Endometrial microvascular endothelial cells (primary cell): Measurements from ENCODE around the gene NFATC3. TPM values are rescaled to one million over a fixed set of nuclear protein-coding genes. Genes with fewer than 3 reads are reported as not detected.
"Not testable (repeated sequence)": the region's sequence is repeated elsewhere in the genome, so short reads cannot be mapped to it uniquely, and the experiment has no call there.

Source experiments
- in situ Hi-C: cut with HindIII; loops from 2 replicates; pipeline ENCODE4 v1.10.0; 2017; ENCODE audit warnings: low sequenced_read_pairs, low pct_unique_long_range_greater_than_20kb; ENCODE audit errors: inconsistent ontology term
- total RNA-seq: library from RNA; depleted of rRNA; stranded (reverse); fragments of >200 nt; gene quantifications from one replicate; pipeline ENCODE4 v1.2.3, GENCODE V29; 2015; ENCODE audit errors: inconsistent ontology term

The NFATC3 gene
- total RNA-seq, 1 donor from 2014 or later, result 28.4 TPM

DNA sequence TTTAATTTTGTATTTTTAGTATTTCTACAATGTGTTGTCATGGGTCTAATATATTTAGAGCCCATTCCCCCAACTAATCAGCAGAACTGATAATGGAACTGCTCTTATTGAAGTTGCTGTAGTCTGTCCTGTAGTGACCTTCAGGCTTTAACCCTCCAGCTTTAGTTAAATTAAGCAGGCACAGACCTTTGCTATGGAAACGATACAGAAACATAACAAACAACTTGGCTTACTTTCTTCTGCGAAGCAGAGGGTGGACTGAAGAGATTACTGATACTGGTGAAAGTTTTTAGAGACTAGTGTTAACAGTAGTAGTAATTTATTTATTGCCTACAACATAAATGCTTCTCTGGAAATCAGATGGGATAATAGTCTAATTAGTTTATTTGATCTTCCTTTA is 61.4 kb downstream of the NFATC3 start:
- in situ Hi-C loops, result no loop called here

DNA sequence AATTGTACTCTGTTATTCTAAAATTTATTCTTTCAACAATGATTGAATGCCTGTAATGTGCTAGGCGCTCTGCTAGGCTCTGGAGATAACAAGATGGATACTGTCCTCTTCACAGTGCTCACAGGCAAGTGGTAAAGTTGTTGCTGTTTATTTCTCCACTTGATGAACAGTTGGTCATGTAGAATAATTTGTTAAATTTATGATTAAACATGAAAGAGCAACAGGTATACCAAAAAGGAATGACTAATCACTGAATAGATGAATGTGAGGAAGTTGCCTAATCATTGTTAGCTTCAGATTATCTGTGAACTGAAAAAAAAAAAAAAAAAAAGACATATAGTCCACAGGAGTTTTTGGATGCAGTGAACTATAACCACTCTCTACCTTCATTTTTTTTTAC is 62.3 kb downstream of the NFATC3 start:
- in situ Hi-C loops, result no loop called here

DNA sequence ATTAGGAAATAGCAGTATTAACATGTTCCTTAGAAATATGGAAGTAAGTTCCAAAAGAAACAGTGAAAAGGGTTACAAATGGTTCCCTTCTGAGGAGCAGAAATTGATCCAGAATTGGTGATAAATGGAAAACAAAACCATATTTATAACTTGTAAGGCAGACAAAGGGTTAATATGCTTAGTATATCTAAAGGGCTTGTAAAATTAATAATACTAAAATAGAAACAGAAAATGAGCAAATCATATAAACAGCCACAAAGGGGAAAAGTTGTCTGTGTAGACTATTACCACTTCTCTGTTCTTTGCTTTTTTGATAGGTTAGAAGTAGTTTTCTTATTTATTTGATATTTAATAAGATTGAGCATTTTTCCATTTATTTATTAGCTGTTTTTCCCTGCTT is 64.4 kb downstream of the NFATC3 start:
- in situ Hi-C loops, result no loop called here

- in situ Hi-C loops, result no loop called here
Measured at GRCh38 chr16:68155425-68155824, 70.3 kb downstream of the NFATC3 start.

DNA sequence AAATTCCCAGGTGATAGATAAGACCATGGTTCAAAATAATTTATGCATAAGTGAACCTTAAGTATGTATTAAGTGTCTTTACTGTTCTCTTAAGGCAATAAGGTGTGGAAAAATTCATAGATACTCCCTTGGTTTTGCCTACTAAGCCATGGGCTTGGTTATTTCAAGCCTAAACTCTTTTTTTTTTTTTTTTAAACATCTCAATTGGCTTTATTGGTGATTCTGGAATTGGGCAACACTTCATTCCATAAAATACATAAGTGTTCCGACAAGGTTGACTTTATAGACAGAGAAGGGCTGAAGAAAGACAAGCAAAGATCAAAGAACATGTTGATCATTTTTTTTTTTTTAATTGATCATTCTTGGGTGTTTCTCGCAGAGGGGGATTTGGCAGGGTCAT is 77.2 kb downstream of the NFATC3 start:
- in situ Hi-C loops, result no loop called here

DNA sequence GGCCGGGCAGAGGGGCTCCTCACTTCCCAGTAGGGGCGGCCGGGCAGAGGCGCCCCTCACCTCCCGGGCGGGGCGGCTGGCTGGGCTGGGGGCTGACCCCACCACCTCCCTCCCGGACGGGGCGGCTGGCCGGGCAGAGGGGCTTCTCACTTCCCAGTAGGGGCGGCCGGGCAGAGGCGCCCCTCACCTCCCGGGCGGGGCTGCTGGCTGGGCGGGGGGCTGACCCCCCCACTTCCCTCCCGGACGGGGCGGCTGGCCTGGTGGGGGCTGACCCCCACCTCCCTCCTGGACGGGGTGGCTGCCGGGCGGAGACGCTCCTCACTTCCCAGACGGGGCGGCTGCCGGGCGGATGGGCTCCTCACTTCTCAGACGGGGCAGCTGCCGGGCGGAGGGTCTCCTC is 78.1 kb downstream of the NFATC3 start:
- in situ Hi-C loops, result not testable (repeated sequence)

GRCh38 chr16:68166264-68166663 is 81.1 kb downstream of the NFATC3 start:
- in situ Hi-C loops, result no loop called here

GRCh38 chr16:68179196-68179795 is 94.1 kb downstream of the NFATC3 start:
- in situ Hi-C loops, result no loop called here

DNA sequence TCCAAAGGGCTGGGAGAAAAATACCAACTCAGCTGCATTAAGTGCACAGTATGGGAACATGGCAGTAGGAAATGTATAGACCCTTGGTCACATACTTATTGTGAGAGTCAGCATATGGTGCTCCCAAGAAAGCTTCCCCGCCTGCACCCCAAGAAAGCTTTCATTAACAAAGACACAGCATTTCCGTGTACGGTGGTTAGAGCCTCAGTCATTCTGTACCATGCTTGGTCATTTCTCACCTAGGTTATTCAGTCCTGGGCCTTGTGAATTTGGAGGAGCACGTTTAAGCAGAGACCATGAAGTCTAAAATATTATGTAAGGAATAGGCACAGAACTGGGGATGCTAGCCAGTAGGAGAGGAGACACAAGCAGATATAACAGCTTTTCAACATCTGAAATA is 94.7 kb downstream of the NFATC3 start:
- in situ Hi-C loops, result no loop called here

GRCh38 chr16:68183046-68183445 is 97.9 kb downstream of the NFATC3 start:
- in situ Hi-C loops, result no loop called here

DNA sequence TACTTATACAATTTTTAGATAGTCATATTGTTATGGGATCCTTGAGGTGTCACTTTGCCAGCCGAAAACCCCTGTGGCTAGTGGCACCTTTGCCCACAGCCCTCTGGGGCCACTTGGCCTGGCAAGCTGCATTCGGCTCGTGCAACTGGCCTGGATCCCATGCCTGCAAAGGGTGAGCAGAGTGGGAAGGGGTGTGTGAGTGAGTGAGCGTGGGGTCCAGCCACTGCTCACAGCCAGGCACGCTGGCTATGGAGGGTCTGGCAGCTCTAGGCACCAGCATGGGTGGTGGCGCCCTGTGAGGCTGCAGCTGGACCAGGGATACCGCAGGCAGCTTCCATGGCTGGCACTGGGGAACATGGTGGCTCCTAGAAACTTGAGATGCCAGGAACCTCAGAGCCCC is 101.7 kb downstream of the NFATC3 start:
- in situ Hi-C loops, result no loop called here

- in situ Hi-C loops, result no loop called here
Measured at GRCh38 chr16:68187505-68187904, 102.3 kb downstream of the NFATC3 start.

GRCh38 chr16:68188170-68188569 is 103.0 kb downstream of the NFATC3 start:
- in situ Hi-C loops, result no loop called here

DNA sequence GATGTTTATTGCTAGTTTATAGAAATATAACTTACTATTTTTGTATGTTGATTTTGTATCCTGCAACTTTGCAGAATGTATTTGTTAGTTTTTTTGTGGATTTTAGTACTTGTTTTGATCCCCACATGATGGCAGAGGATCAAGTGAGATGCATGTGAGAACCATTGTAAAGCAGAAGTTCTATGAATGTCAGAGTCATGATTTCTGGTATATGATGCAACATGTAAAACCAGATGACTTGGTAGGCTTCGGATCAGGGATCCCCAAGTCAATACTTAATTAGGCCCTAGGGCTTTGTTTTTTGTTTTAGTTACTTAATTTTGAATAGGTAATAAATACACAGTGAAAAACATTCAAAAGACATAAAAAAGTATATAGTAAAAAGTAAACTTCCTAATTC is 104.9 kb downstream of the NFATC3 start:
- in situ Hi-C loops, result no loop called here

DNA sequence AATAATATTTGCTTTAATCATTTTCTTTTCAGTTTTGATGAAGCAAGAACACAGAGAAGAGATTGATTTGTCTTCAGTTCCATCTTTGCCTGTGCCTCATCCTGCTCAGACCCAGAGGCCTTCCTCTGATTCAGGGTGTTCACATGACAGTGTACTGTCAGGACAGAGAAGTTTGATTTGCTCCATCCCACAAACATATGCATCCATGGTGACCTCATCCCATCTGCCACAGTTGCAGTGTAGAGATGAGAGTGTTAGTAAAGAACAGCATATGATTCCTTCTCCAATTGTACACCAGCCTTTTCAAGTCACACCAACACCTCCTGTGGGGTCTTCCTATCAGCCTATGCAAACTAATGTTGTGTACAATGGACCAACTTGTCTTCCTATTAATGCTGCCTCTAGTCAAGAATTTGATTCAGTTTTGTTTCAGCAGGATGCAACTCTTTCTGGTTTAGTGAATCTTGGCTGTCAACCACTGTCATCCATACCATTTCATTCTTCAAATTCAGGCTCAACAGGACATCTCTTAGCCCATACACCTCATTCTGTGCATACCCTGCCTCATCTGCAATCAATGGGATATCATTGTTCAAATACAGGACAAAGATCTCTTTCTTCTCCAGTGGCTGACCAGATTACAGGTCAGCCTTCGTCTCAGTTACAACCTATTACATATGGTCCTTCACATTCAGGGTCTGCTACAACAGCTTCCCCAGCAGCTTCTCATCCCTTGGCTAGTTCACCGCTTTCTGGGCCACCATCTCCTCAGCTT is 105.8 kb downstream of the NFATC3 start:
- in situ Hi-C loops, result no loop called here

GRCh38 chr16:68194251-68194650 is 109.1 kb downstream of the NFATC3 start:
- in situ Hi-C loops, result no loop called here

DNA sequence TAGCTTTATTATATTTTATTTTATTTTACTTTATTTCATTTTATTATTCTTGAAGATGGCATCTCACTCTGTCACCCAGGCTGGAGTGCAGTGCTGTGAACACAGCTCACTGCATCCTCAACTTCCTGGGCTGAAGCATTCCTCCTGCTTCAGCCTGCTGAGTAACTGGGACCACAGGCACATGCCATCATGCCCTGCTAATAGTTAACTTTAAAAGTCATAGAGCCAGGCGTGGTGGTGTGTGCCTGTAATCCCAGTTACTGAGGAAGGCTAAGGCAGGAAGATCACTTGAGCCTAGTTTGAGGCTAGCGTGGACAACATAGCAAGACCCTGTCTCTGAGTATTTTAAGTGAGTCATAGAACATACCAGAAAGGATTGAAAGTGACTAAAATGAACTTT is 112.1 kb downstream of the NFATC3 start:
- in situ Hi-C loops, result no loop called here

- in situ Hi-C loops, result no loop called here
Measured at GRCh38 chr16:68200088-68200783, 115.1 kb downstream of the NFATC3 start.

- in situ Hi-C loops, result no loop called here
Measured at GRCh38 chr16:68202091-68202519, 116.9 kb downstream of the NFATC3 start.

GRCh38 chr16:68206245-68206644 is 121.1 kb downstream of the NFATC3 start:
- in situ Hi-C loops, result no loop called here
